ENCODE measurements around the gene AGMO. TPM values are rescaled to one million over a fixed set of nuclear protein-coding genes. Genes with fewer than 3 reads are reported as not detected.

The AGMO gene
- total and polyA plus RNA-seq, 2 of the 8 experiments (the other 6 are each of a cell fraction or from before 2014, with no cell fraction given) = 0.22 to 0.45 TPM

GRCh38 chr7:15252181-15252580 lies 309.6 kb downstream of the AGMO start:
- H3K23me2 ChIP-seq (ENCODE audit: low read depth, low read length) = no peaks in the 10 kb centered on the region; the same call in 1 of the 2 replicates
- no peak overlapping the region for H4K91ac ChIP-seq (replicated peaks; ENCODE audit: insufficient read length, low read length)
- H3K4me3 ChIP-seq (ENCODE audit: extremely low read depth in 1 of 4, insufficient read depth in 2 of 4, low read depth in 3 of 4, low read length in 4 of 4) = no peak overlapping the region
- H3K56ac ChIP-seq (replicated peaks; ENCODE audit: insufficient read length, low read depth, low read length) = no peak overlapping the region
- no peak overlapping the region for H3K14ac ChIP-seq (ENCODE audit: insufficient read length)
- TF ChIP-seq HDAC6 (IDR thresholded peaks at IDR 0.05; ENCODE audit: low read depth, low read length) (no peak), SRF (IDR thresholded peaks at IDR 0.05; ENCODE audit: low read depth, low read length) (no peak)
- H4K5ac ChIP-seq (ENCODE audit: insufficient read length, low read depth, low read length) = no peak overlapping the region
- POLR2A ChIA-PET (ENCODE audit: partially characterized antibody) = no interaction called here
- 92% methylated on average over 1 of the region's 1 CpG; no CpG with 5 or more reads in 1 of the 2 experiments for WGBS, 2 experiments (ENCODE audit: extremely low coverage in 1 of 2, insufficient coverage in 1 of 2, insufficient read length in 1 of 2, insufficient replicate concordance in 2 of 2, low coverage in 1 of 2, low lambda C conversion rate in 2 of 2, missing lambda C conversion rate in 1 of 2)
- no peak overlapping the region for H4K8ac ChIP-seq (ENCODE audit: extremely low read depth, insufficient read depth, low read length)
- H2BK20ac ChIP-seq (ENCODE audit: low read length) = no peak overlapping the region
- FAIRE-seq = no peak
- H3K9ac ChIP-seq (replicated peaks in 1 of 4; ENCODE audit: extremely low read depth in 1 of 4, low read depth in 3 of 4, low read length in 3 of 4) = no peak overlapping the region
- no peaks in the 10 kb centered on the region for H3K27me3 ChIP-seq (replicated peaks in 1 of 4; ENCODE audit: control insufficient read depth in 3 of 4, extremely low read depth in 1 of 4, insufficient read depth in 3 of 4, low read length in 3 of 4)
- no peak overlapping the region for H2AK5ac ChIP-seq (ENCODE audit: low read depth, low read length)
- H3K79me2 ChIP-seq (ENCODE audit: control insufficient read depth in 1 of 2, insufficient read depth in 2 of 2, low read length in 2 of 2) = no peaks in the 10 kb centered on the region
- H3K36me3 ChIP-seq (ENCODE audit: control insufficient read depth in 2 of 4, insufficient read depth in 4 of 4, low read length in 3 of 4) = no peaks in the 10 kb centered on the region
- no peak overlapping the region for H3K4me2 ChIP-seq (ENCODE audit: insufficient read depth in 1 of 2, low read depth in 2 of 2, low read length in 2 of 2)
- CTCF ChIA-PET (ENCODE audit: partially characterized antibody) = no interaction called here
- no peak overlapping the region for H2AFZ ChIP-seq (ENCODE audit: low read length)
- no peaks in the 10 kb centered on the region for H3K9me3 ChIP-seq (ENCODE audit: insufficient read depth in 2 of 2, low read depth in 1 of 2, low read length in 1 of 2)
- DNase-seq (ENCODE audit: low read depth in 1 of 2, low spot score in 2 of 2) = no peak
- H3K27ac ChIP-seq (ENCODE audit: low read depth, low read length) = no peak overlapping the region
- no peak overlapping the region for H2BK15ac ChIP-seq (ENCODE audit: low read length)
- H2BK120ac ChIP-seq (replicated peaks; ENCODE audit: low read depth, low read length) = no peak overlapping the region
- H2BK12ac ChIP-seq (ENCODE audit: low read depth, low read length) = no peak overlapping the region
- no peaks in the 10 kb centered on the region for H4K20me1 ChIP-seq (replicated peaks in 1 of 2; ENCODE audit: control insufficient read depth in 1 of 2, insufficient read depth in 2 of 2, low read length in 2 of 2)
- H3K79me1 ChIP-seq (ENCODE audit: low read depth, low read length) = no peaks in the 10 kb centered on the region
- H3K23ac ChIP-seq (ENCODE audit: insufficient read length) = no peak overlapping the region
- H2BK5ac ChIP-seq (ENCODE audit: low read depth, low read length) = no peak overlapping the region
- no peak overlapping the region for H3K4ac ChIP-seq (replicated peaks; ENCODE audit: insufficient read length, low read depth, low read length)
- H3K18ac ChIP-seq (ENCODE audit: extremely low read depth, low read length) = no peak overlapping the region
- no peaks in the 10 kb centered on the region for H3K4me1 ChIP-seq (replicated peaks in 1 of 4; ENCODE audit: control insufficient read depth in 3 of 4, insufficient read depth in 4 of 4, low read length in 3 of 4)
